ENCODE results near the gene ARHGEF28.

DNA sequence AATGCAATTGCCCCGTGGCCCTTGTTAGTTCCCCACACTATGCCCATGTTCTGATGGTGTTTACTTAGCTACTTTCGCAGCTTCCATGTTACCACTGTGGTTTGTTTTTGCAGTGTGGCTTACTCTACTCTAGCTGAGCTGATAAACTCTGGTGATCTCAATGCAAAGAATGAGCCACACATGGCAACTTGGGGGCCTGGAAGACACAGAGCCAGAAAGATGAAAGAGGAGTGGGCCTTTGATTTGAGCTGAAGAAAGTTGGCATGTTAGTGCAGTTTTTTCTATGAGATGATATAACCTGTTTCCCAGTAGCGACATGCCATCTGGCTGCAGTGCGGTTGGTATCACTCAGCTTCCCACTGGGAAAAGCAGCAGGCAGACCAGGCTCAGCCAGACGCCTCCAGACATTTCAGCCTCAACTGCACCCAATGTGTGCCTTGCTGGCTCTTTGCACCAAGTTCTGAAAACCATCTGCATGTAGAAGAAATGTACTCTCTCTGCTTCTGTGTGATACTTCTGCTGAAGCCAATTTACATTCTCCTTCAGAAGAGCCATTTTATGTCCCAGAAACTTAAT is 329.4 kb downstream of the ARHGEF28 start:
- TF ChIP-seq, protein P1, sequence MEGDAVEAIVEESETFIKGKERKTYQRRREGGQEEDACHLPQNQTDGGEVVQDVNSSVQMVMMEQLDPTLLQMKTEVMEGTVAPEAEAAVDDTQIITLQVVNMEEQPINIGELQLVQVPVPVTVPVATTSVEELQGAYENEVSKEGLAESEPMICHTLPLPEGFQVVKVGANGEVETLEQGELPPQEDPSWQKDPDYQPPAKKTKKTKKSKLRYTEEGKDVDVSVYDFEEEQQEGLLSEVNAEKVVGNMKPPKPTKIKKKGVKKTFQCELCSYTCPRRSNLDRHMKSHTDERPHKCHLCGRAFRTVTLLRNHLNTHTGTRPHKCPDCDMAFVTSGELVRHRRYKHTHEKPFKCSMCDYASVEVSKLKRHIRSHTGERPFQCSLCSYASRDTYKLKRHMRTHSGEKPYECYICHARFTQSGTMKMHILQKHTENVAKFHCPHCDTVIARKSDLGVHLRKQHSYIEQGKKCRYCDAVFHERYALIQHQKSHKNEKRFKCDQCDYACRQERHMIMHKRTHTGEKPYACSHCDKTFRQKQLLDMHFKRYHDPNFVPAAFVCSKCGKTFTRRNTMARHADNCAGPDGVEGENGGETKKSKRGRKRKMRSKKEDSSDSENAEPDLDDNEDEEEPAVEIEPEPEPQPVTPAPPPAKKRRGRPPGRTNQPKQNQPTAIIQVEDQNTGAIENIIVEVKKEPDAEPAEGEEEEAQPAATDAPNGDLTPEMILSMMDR (IDR thresholded peaks at IDR 0.05) = no peak
- no peak for TF ChIP-seq POLR2A (IDR thresholded peaks at IDR 0.05)
- no peak for TF ChIP-seq POLR2AphosphoS5 (IDR thresholded peaks at IDR 0.05)
